Muscle layer of duodenum (tissue), 2 donors: ENCODE data around the gene CA14.
"Not testable (repeated sequence)": the region's sequence is repeated elsewhere in the genome, so short reads cannot be mapped to it uniquely, and the experiment has no call there.

Experiments used
- H3K27ac ChIP-seq: one replicate; pipeline ENCODE4 v1.7.0; 2013; ENCODE audit warnings: mild to moderate bottlenecking, low read length
- H3K27me3 ChIP-seq: one replicate; pipeline ENCODE4 v1.7.0; 2013; ENCODE audit warnings: low read depth, mild to moderate bottlenecking, control low read depth, low read length
- H3K36me3 ChIP-seq, 2 donors: one replicate each; pipeline ENCODE4 v1.7.0; 2013; ENCODE audit warnings: low read length in 2 of 2, control low read depth in 1 of 2, mild to moderate bottlenecking in 1 of 2; ENCODE audit not compliant: insufficient read depth in 2 of 2, control insufficient read depth in 1 of 2
- H3K4me1 ChIP-seq, 2 donors: one replicate each; pipeline ENCODE4 v1.7.0; 2013; ENCODE audit warnings: low read length in 2 of 2, mild to moderate bottlenecking in 2 of 2, control low read depth in 1 of 2, moderate library complexity in 1 of 2; ENCODE audit not compliant: insufficient read depth in 2 of 2, control insufficient read depth in 1 of 2
- H3K4me3 ChIP-seq, 2 donors: one replicate each; pipeline ENCODE4 v1.7.0; 2013; ENCODE audit warnings: low read length in 2 of 2, low read depth in 1 of 2, mild to moderate bottlenecking in 1 of 2
- H3K9me3 ChIP-seq, 2 donors: one replicate each; pipeline ENCODE4 v1.7.0; 2013; ENCODE audit warnings: low read length in 2 of 2, control low read depth in 1 of 2, mild to moderate bottlenecking in 1 of 2; ENCODE audit not compliant: control insufficient read depth in 1 of 2
- donor health status: healthy.

CA14 gene

DNA sequence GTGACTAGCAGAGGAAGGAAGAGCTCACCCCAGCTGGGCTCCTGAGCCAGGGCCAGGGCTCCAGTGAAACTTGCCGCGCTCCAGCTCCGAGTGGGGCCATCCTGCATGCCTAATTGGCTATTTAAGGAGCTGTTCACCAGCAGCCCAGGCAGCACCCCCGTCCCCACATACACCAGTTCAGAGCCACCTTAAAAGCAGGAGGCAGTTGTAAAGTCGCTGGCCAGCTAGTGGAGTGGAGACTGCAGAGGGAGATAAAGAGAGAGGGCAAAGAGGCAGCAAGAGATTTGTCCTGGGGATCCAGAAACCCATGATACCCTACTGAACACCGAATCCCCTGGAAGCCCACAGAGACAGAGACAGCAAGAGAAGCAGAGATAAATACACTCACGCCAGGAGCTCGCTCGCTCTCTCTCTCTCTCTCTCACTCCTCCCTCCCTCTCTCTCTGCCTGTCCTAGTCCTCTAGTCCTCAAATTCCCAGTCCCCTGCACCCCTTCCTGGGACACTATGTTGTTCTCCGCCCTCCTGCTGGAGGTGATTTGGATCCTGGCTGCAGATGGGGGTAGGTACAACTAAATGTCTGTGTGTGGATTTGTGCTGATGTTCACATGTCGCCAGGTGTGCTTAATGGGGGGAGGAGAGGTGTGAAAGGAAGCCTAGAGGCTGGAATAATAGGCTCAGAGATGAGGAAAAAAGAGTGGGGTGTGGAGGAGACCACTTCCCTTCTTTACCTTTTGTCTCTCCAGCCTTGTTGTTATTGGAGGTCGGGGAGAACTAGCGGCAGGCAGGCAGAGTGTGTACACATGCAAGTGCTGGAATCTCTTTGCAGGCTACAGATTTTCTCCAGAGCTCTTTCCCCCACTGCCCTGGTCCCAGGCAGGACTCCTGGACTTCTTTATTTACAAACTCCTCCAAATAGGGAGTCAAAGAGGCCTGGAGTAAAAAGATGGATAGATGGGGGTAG lies at the start of gene CA14:
TSS of gene CA14 (plus strand) at position 151 of the 962 bp plus-strand sequence. CDS start at position 506, 355 bp downstream.
- no peaks in the 10 kb centered on the region for H3K36me3 ChIP-seq
- H3K4me3 ChIP-seq: peak within 1 kb of the TSS; percentile 50 to 62
- peaks cover 5% of the 10 kb centered on the region for H3K27me3 ChIP-seq
- H3K4me1 ChIP-seq: peaks cover 14 to 38% of the 10 kb centered on the region in 2 donors
- H3K9me3 ChIP-seq: no peaks in the 10 kb centered on the region
- peak within 1 kb of the TSS; percentile 29 for H3K27ac ChIP-seq

DNA sequence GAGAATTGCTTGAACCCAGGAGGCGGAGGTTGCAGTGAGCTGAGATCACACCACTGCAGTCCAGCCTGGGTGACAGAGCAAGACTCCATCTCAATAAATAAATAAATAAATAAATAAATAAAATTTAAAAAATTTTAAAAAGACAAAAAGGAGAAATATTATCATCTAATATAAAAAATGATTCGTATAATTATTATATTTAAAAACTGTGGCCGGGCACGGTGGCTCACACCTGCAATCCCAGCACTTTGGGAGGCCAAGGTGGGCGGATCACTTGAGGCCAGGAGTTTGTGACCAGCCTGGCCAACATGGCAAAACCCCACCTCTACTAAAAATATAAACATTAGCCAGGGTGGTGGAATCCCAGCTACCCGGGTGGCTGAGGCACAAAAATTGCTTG lies 49.1 kb upstream of the CA14 start:
- not testable (repeated sequence) for H3K4me1 ChIP-seq, H3K4me3 ChIP-seq, H3K9me3 ChIP-seq, H3K36me3 ChIP-seq, H3K27ac ChIP-seq, H3K27me3 ChIP-seq

- no peaks in the 10 kb centered on the region for H3K36me3 ChIP-seq
- no peak overlapping the region for H3K4me3 ChIP-seq
- H3K27ac ChIP-seq: no peak overlapping the region
- H3K4me1 ChIP-seq: no peaks in the 10 kb centered on the region
- no peaks in the 10 kb centered on the region for H3K9me3 ChIP-seq
- no peaks in the 10 kb centered on the region for H3K27me3 ChIP-seq
Measured at GRCh38 chr1:150210091-150210490, 47.5 kb upstream of the CA14 start.

DNA sequence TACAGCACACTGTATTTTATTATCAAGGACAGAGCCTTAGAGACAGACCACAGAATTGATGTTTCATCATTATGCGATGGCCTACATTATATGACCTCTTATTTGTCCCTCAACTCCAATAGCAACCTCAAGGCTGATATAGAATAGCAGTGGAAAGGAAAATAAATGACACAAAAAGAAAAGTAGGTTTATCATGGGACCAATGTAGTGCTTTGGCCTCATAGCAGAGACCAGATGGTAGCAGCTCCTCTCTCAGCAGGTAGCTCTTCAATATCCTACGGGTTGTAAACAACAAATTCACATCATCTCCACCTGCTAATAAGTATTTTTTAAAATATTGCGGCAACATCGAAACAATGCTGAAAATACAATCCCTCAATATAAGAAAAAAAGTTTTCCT lies 46.9 kb upstream of the CA14 start:
- no peak overlapping the region for H3K27ac ChIP-seq
- no peaks in the 10 kb centered on the region for H3K9me3 ChIP-seq
- H3K27me3 ChIP-seq: no peaks in the 10 kb centered on the region
- no peaks in the 10 kb centered on the region for H3K36me3 ChIP-seq
- no peaks in the 10 kb centered on the region for H3K4me1 ChIP-seq
- H3K4me3 ChIP-seq: no peak overlapping the region

GRCh38 chr1:150212070-150212469 lies 45.5 kb upstream of the CA14 start:
- no peaks in the 10 kb centered on the region for H3K36me3 ChIP-seq
- H3K9me3 ChIP-seq: no peaks in the 10 kb centered on the region
- H3K27ac ChIP-seq: no peak overlapping the region
- H3K4me3 ChIP-seq: no peak overlapping the region
- H3K27me3 ChIP-seq: no peaks in the 10 kb centered on the region
- no peaks in the 10 kb centered on the region for H3K4me1 ChIP-seq

GRCh38 chr1:150213170-150214098 lies 44.1 kb upstream of the CA14 start:
- Histone ChIP-seq H3K4me1 (no peaks in the 10 kb centered on the region), H3K36me3 (no peaks in the 10 kb centered on the region), H3K9me3 (no peaks in the 10 kb centered on the region), H3K27me3 (no peaks in the 10 kb centered on the region), H3K27ac (peak overlapping the region; percentile 84), H3K4me3 (peak overlapping the region; percentile 49 to 65)

DNA sequence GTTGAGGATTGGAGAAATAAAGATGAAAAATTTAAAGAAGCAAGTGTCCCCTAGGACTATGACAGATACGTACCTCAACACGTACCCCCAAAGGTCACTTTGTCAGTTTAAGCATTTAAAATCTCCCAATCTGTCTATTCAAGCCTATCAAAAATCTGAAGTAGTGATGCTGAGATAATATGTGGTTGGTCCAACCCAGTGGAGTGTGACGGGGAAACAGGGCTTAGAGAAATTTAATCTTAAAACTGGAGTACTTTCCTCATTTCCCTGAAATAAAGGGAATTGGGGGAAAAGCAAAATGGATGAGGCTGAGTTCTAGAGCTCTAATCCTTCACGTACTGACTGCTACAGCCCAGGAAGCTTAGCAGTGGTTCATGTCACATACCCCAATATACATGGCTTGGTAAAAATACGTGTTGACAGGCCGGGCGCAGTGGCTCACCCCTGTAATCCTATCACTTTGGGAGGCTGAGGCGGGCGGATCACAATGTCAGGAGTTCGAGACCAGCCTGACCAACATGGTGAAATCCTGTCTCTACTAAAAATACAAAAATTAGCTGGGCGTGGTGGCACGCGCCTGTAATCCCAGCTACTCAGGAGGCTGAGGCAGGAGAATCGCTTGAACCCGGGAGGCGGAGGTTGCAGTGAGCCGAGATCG lies 43.3 kb upstream of the CA14 start:
- H3K4me1 ChIP-seq, H3K36me3 ChIP-seq, H3K27me3 ChIP-seq, H3K9me3 ChIP-seq: not testable (repeated sequence)
- Histone ChIP-seq H3K27ac (peak overlapping the region; percentile 84), H3K4me3 (peak overlapping the region; percentile 49 to 65)

DNA sequence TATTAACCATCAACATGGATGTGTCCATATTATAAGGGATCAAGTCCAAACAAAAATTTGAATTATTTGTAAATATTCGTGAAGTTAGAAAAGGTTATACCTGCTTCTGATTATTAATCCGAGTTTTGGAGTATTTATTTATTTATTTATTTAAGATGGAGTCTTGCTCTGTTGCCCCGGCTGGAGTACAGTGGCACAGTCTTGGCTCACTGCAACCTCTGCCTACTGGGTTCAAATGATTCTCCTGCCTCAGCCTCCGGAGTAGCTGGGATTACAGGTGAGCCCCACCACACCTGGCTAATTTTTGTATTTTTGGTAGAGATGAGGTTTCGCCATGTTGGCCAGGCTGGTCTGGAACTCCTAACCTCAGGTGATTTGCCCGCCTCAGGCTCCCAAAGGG lies 41.7 kb upstream of the CA14 start:
- H3K4me3 ChIP-seq, H3K36me3 ChIP-seq, H3K27ac ChIP-seq, H3K9me3 ChIP-seq, H3K27me3 ChIP-seq, H3K4me1 ChIP-seq: not testable (repeated sequence)

DNA sequence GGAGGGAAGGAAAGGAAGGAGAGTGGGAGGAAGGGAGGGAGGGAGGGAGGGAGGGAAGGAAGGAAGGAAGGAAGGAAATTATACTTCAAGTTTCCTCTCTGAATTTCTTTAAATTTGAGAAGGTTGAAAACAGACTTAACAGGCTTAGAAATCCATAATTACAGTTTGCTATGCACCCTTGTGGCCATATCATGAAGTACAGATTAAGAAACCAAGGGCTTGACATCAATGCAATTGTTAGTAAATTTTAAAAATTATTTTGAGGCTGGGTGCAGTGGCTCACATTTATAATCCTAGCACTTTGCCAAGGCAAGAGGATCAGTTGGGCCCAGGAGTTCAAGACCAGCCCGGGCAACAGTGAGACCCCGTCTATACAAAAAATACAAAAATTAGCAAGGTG lies 36.0 kb upstream of the CA14 start:
- Histone ChIP-seq H3K9me3 (no peaks in the 10 kb centered on the region), H3K4me3 (no peak overlapping the region), H3K27ac (no peak overlapping the region), H3K27me3 (no peaks in the 10 kb centered on the region), H3K36me3 (peaks cover 14 to 28% of the 10 kb centered on the region in 2 donors), H3K4me1 (no peaks in the 10 kb centered on the region)

DNA sequence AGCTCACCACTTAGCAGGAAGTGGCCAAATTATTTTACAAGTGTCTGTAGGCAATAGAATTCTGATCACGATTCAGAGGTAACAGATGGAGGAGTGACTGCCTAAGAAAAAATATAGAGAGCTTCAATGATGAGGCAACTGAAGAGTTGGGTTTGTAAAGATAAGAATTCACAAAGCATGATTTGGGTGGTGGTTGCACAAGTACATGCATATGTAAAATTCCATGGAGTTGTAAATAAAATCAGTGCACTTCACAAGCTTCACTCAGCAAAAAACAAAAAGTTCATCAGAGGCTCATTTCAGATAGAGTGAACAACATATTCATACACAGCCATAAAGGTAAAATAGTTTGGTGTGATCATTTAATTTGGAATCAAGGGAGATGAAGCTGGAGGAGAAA lies 32.6 kb upstream of the CA14 start:
- no peaks in the 10 kb centered on the region for H3K9me3 ChIP-seq
- H3K27me3 ChIP-seq: no peaks in the 10 kb centered on the region
- H3K4me1 ChIP-seq: no peaks in the 10 kb centered on the region
- peaks cover 20 to 29% of the 10 kb centered on the region in 2 donors for H3K36me3 ChIP-seq
- H3K27ac ChIP-seq: no peak overlapping the region
- no peak overlapping the region for H3K4me3 ChIP-seq

DNA sequence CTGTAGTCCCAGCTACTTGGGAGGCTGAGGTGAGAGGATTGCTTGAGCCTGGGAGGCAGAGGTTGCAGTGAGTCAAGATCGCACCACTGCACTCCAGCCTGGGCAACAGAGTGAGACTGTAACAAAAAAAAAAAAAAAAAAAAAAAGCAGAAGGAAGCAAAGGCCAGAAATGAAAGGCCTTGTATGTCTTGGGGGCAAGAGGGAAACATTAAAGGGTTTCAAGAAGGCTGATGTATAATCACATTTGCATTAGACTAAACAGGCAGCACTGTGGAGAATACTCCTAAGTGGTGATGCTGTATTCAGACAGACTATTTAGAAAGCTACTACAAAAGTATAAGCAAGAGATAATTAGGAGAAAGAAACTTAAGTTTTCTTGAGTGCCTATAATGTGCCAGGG lies 32.0 kb upstream of the CA14 start:
- Histone ChIP-seq H3K27ac (no peak overlapping the region), H3K36me3 (peaks cover 20 to 29% of the 10 kb centered on the region in 2 donors), H3K4me3 (no peak overlapping the region), H3K4me1 (no peaks in the 10 kb centered on the region), H3K9me3 (no peaks in the 10 kb centered on the region), H3K27me3 (no peaks in the 10 kb centered on the region)
